ENCODE data around the gene METTL15. TPM values are rescaled to one million over a fixed set of nuclear protein-coding genes. Genes with fewer than 3 reads are reported as not detected.
A peak's percentile ranks its signal among the peaks of the same experiment; 100 is the strongest.

METTL15 gene
- total RNA-seq, 1 donor from 2014 or later: 10.3 TPM

DNA sequence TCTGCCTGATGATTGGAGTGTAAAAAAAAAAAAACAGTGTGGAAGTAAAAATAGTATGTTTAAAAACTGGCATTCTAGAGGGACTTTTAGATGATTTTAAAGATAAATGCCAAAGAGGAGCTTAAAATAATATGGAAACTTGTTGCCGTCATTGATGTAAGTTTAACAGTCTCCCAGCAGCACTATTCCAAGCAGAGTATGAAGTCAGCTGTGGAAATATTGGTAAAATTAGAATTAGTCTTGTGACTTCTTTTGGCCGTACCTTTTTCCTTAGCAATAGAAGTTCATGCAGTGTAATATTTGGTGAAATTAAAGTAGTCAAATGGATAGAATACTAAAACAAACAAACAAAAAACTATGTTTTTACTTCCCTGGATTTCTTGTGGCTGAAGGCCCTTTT is 134.9 kb downstream of the METTL15 start:
- no peak for DNase-seq (ENCODE audit: low spot score)
- no peaks in the 10 kb centered on the region for H3K9me3 Mint-ChIP-seq (ENCODE audit: low read depth)
- H3K27me3 Mint-ChIP-seq (ENCODE audit: low read depth): no peaks in the 10 kb centered on the region
- TF ChIP-seq CTCF (IDR thresholded peaks at IDR 0.05): no peak
- H3K4me1 Mint-ChIP-seq (ENCODE audit: low read depth): peaks cover 26% of the 10 kb centered on the region
- H3K27ac Mint-ChIP-seq (ENCODE audit: unreplicated experiment): peak overlapping the region; percentile 83
- peak overlapping the region; percentile 31 for H3K4me3 Mint-ChIP-seq (ENCODE audit: unreplicated experiment)
- peaks cover 3% of the 10 kb centered on the region for H3K36me3 Mint-ChIP-seq (ENCODE audit: low read depth)

DNA sequence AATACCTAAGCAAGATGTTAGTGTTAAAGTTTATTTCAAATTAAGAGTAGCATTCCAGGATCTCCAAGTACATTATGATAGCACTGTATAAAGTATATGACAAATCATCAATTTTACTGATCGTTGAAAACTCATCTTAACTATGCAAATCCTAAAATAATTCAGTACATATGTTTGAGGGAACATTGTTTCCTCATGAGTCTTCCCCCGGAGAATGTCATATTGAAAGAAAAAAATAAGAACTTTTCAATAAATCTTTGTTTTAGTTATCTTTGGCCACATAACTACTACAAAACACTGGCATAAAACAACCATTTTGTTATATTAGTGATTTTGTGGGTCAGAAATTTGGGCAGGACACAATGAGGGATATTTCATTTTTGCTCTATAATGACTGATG is 135.4 kb downstream of the METTL15 start:
- Mint-ChIP-seq H3K27ac (ENCODE audit: unreplicated experiment) (peak overlapping the region; percentile 83), H3K4me1 (ENCODE audit: low read depth) (peaks cover 26% of the 10 kb centered on the region), H3K4me3 (ENCODE audit: unreplicated experiment) (no peak overlapping the region), H3K27me3 (ENCODE audit: low read depth) (no peaks in the 10 kb centered on the region), H3K9me3 (ENCODE audit: low read depth) (no peaks in the 10 kb centered on the region), H3K36me3 (ENCODE audit: low read depth) (peaks cover 2% of the 10 kb centered on the region)
- no peak for TF ChIP-seq CTCF (IDR thresholded peaks at IDR 0.05)
- DNase-seq (ENCODE audit: low spot score): no peak

- no peak for DNase-seq (ENCODE audit: low spot score)
- Mint-ChIP-seq H3K4me3 (ENCODE audit: unreplicated experiment) (no peak overlapping the region), H3K9me3 (ENCODE audit: low read depth) (no peaks in the 10 kb centered on the region), H3K36me3 (ENCODE audit: low read depth) (no peaks in the 10 kb centered on the region), H3K27me3 (ENCODE audit: low read depth) (no peaks in the 10 kb centered on the region), H3K4me1 (ENCODE audit: low read depth) (peaks cover 26% of the 10 kb centered on the region), H3K27ac (ENCODE audit: unreplicated experiment) (no peak overlapping the region)
- TF ChIP-seq CTCF (IDR thresholded peaks at IDR 0.05): no peak
Observed at GRCh38 chr11:28245131-28245530, 136.9 kb downstream of the METTL15 start.

- no peak for DNase-seq (ENCODE audit: low spot score)
- peaks cover 19% of the 10 kb centered on the region for H3K9me3 Mint-ChIP-seq (ENCODE audit: low read depth)
- peaks cover 6% of the 10 kb centered on the region for H3K36me3 Mint-ChIP-seq (ENCODE audit: low read depth)
- H3K4me3 Mint-ChIP-seq (ENCODE audit: unreplicated experiment): no peak overlapping the region
- no peak overlapping the region for H3K27ac Mint-ChIP-seq (ENCODE audit: unreplicated experiment)
- peaks cover under 1% of the 10 kb centered on the region for H3K4me1 Mint-ChIP-seq (ENCODE audit: low read depth)
- TF ChIP-seq CTCF (IDR thresholded peaks at IDR 0.05): no peak
- H3K27me3 Mint-ChIP-seq (ENCODE audit: low read depth): no peaks in the 10 kb centered on the region
Observed at GRCh38 chr11:28250192-28250591, 142.0 kb downstream of the METTL15 start.

DNA sequence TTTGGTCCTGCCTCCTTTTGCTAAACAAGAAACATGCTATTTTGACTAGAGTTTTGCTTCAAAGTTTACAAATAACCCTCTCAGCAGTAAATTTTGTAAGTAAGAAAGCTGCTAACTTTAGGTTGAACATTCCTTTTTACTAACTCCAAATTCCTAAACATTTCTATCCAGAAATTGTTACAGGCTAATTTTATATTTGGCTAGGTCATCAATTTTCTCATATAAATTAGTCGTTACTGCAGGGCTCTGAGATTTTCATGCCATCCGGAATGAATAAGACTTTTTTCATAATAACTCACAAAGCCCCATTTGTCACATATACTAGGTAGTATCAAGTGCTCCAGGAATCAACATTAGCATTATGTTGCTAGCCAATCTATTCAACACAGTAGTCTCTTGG is 143.1 kb downstream of the METTL15 start:
- peaks cover 11% of the 10 kb centered on the region for H3K36me3 Mint-ChIP-seq (ENCODE audit: low read depth)
- TF ChIP-seq CTCF (IDR thresholded peaks at IDR 0.05): no peak
- H3K9me3 Mint-ChIP-seq (ENCODE audit: low read depth): peaks cover 26% of the 10 kb centered on the region
- no peak for DNase-seq (ENCODE audit: low spot score)
- no peak overlapping the region for H3K4me3 Mint-ChIP-seq (ENCODE audit: unreplicated experiment)
- H3K4me1 Mint-ChIP-seq (ENCODE audit: low read depth): no peaks in the 10 kb centered on the region
- no peaks in the 10 kb centered on the region for H3K27me3 Mint-ChIP-seq (ENCODE audit: low read depth)
- no peak overlapping the region for H3K27ac Mint-ChIP-seq (ENCODE audit: unreplicated experiment)
